ENCODE data around the gene CLIP4.

DNA sequence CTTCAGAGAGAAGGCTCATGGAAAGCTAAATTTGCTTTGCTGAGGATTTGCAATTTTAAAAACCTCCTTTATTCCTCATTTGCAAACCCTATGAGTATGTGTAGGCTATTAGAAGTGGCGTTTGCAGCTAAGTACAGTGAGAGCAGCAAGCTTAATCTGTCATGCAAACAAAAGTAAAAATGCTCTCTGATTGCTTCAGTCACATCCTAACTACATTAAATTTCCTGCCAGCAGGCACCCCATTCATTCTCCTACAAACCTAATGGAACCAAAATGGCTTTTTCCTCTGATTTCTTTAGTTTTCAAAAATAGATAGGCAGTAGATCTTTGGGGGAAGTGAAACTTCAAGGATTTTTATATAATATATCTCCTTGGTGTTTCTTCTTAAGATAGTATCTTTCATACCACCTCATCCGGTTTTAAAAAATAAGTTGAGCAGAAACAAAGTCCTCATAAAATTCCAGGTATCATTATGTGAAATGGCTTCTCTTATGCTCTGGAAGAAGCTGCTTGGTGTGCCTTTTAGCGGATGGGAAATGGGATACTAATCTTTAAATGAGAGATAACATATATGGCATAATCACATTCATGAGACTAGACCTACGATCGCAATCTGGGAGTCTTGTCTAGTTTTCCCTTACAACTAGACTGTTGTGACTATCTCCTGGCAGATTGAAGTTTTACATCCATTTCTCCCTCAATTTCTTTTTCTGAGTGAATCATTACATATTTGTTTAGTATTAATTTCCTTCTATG, 49.1 kb downstream of the CLIP4 start:
- TF ChIP-seq POLR2A (IDR thresholded peaks at IDR 0.05) (no peak), POLR2AphosphoS5 (IDR thresholded peaks at IDR 0.05) (no peak)
- TF ChIP-seq, protein P1, sequence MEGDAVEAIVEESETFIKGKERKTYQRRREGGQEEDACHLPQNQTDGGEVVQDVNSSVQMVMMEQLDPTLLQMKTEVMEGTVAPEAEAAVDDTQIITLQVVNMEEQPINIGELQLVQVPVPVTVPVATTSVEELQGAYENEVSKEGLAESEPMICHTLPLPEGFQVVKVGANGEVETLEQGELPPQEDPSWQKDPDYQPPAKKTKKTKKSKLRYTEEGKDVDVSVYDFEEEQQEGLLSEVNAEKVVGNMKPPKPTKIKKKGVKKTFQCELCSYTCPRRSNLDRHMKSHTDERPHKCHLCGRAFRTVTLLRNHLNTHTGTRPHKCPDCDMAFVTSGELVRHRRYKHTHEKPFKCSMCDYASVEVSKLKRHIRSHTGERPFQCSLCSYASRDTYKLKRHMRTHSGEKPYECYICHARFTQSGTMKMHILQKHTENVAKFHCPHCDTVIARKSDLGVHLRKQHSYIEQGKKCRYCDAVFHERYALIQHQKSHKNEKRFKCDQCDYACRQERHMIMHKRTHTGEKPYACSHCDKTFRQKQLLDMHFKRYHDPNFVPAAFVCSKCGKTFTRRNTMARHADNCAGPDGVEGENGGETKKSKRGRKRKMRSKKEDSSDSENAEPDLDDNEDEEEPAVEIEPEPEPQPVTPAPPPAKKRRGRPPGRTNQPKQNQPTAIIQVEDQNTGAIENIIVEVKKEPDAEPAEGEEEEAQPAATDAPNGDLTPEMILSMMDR (IDR thresholded peaks at IDR 0.05 in 8 of 11, conservative IDR thresholded peaks at IDR 0.05 in 3 of 11), result no peak
